Measurements from ENCODE around the gene ARMC5. TPM values are rescaled to one million over a fixed set of nuclear protein-coding genes. Genes with fewer than 3 reads are reported as not detected.

The ARMC5 gene
- total RNA-seq, 4 donors from 2014 or later, result 6.6 to 11.6 (median 9.1) TPM

DNA sequence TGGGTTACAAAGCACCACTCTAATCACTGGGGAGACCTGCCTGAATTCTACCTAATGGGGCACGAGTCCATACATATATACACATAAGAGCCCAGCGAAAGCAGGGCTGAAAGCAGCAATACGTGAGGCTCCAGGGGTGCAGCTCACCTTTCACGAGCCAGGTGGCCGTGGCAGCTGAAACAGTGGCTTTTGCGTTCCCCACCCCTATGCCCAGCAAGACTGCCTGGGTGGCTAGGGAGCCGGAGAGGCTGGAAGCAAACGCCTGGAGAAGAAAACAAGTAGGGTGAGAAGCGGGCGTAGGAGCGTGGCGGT, 48.3 kb downstream of the ARMC5 start:
- WGBS, 2 donors, result 1 to 2% methylated on average over 12 of the region's 12 CpGs
- no peak for DNase-seq (ENCODE audit: low spot score in 2 of 2)
- peak overlapping the region; percentile 90 to 97 (median 96) for H3K27ac ChIP-seq
- H3K9me3 ChIP-seq, result no peaks in the 10 kb centered on the region
- H3K4me1 ChIP-seq, result peaks cover 0 to 62% (median 23%) of the 10 kb centered on the region in 4 donors
- TF ChIP-seq, protein P1, sequence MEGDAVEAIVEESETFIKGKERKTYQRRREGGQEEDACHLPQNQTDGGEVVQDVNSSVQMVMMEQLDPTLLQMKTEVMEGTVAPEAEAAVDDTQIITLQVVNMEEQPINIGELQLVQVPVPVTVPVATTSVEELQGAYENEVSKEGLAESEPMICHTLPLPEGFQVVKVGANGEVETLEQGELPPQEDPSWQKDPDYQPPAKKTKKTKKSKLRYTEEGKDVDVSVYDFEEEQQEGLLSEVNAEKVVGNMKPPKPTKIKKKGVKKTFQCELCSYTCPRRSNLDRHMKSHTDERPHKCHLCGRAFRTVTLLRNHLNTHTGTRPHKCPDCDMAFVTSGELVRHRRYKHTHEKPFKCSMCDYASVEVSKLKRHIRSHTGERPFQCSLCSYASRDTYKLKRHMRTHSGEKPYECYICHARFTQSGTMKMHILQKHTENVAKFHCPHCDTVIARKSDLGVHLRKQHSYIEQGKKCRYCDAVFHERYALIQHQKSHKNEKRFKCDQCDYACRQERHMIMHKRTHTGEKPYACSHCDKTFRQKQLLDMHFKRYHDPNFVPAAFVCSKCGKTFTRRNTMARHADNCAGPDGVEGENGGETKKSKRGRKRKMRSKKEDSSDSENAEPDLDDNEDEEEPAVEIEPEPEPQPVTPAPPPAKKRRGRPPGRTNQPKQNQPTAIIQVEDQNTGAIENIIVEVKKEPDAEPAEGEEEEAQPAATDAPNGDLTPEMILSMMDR (IDR thresholded peaks at IDR 0.05), result no peak
- no peak for TF ChIP-seq POLR2A (IDR thresholded peaks at IDR 0.05)
- TF ChIP-seq EP300 (IDR thresholded peaks at IDR 0.05), result no peak
- peaks cover 0 to 20% (median 0%) of the 10 kb centered on the region in 3 donors for H3K36me3 ChIP-seq
- H3K27me3 ChIP-seq, result no peaks in the 10 kb centered on the region
- H3K4me3 ChIP-seq, result peak overlapping the region; percentile 93 to 100 (median 98)

DNA sequence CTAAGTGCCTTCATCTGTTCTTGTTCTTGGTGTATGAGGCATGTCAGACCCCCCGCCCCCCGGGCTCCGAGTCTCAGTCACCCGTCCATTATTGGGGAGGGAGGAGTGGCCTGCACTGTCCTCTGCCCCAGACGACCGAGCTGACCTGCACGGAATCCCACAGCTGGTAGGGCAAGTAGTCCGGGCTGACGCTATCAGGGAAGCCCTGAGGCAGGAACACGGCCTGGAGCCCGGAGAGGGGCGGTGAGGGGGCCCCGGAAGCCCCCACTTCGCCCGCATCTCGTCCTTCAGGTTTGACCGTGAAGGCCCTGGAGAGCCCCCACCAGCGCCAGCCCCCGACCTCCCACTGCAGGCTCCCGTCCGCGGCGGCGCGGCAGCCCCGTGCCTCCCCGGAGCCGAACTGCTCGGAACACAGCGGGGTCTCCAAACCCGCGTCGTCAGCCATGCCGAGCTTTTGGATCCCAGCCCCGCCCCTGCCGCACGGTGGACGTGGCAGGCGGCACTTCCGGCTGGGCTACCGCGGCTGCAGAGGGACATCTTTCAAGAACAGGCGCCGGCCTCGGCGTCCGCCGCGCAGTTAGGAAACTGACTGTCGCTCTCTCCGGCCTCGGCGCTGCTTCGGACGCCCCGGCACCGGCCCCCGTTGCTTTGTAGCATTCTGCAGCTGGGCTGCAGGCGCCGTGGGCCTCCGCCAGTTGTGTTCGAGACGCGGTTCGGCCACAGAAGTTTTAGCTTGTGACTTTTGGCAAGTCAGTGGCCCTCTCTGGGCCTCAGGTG, 48.8 kb downstream of the ARMC5 start, which contains the start of gene RUSF1:
Gene RUSF1 (minus strand): TSS at position 463 of the 777 bp plus-strand sequence. CDS start 18 bp downstream, at position 445.
- Histone ChIP-seq H3K4me3 (peak within 1 kb of the TSS; percentile 93 to 100 (median 98)), H3K27me3 (no peaks in the 10 kb centered on the region), H3K9me3 (no peaks in the 10 kb centered on the region), H3K36me3 (peaks cover 0 to 20% (median 0%) of the 10 kb centered on the region in 3 donors), H3K27ac (peak within 1 kb of the TSS; percentile 90 to 97 (median 96)), H3K4me1 (peaks cover 0 to 57% (median 23%) of the 10 kb centered on the region in 4 donors)
- 0 to 1% methylated on average over 33 to 43 of the region's 65 CpGs for WGBS, 2 donors
- TF ChIP-seq, protein P1 (IDR thresholded peaks at IDR 0.05), result peak in 2 of 5 experiments; percentile 11 to 43
- TF ChIP-seq POLR2A (IDR thresholded peaks at IDR 0.05), result peak; percentile 82 to 87
- peak; percentile 80 to 98 for TF ChIP-seq EP300 (IDR thresholded peaks at IDR 0.05)
- DNase-seq (ENCODE audit: low spot score in 2 of 2), result peak; percentile 85 to 90

DNA sequence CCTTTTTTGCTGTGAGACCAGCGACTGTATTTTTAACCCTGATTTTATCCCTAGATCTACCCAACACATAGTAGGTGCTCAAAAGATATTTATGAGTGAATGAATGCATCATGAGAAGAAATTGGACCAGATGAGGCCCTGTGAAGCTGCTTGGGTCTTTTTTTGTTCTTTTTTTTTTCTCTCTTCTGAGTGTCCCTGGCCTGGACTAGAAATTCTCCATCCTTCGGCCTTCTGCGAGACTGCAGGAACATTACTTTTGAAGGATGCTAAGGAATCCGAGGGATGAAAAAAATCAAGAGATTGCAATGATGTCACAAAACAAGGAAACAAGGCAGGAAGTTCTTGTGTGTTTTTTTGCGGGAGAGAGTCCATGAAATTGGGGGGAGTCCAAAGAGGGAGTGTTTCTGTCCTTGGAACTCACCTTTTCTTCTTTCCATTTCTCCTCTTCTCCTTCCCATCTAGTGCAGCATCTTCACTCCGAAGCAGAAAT, 49.5 kb downstream of the ARMC5 start:
- TF ChIP-seq EP300 (IDR thresholded peaks at IDR 0.05), result no peak
- TF ChIP-seq POLR2A (IDR thresholded peaks at IDR 0.05), result no peak
- Histone ChIP-seq H3K4me1 (peaks cover 0 to 52% (median 23%) of the 10 kb centered on the region in 4 donors), H3K9me3 (no peaks in the 10 kb centered on the region), H3K27me3 (no peaks in the 10 kb centered on the region), H3K27ac (peak overlapping the region; percentile 90 to 97 (median 96)), H3K36me3 (peaks cover 0 to 20% (median 0%) of the 10 kb centered on the region in 3 donors), H3K4me3 (peak overlapping the region; percentile 93 to 100 (median 98))
- 12% methylated on average over 6 of the region's 6 CpGs for WGBS, 2 donors
- DNase-seq (ENCODE audit: low spot score in 2 of 2), result no peak

DNA sequence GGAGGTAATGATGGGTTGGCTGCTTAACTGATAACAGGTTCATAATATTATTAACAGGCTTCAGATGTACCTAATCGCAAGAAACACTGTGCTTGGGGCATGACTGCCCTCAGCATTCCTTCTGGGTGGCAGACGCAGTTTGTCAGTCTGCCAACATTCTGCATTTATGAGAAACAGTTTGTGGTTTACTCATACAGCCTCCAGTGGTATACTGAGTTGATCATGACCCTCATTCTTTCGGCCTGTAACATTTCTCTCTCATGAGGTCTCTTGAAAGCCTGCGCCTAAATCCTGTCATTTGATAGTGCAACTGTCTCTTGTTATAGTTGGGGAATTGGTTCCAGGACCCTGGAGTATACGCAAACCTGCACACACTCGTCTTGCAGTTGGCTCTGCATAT, 53.8 kb downstream of the ARMC5 start:
- Histone ChIP-seq H3K27me3 (no peaks in the 10 kb centered on the region), H3K4me1 (peaks cover 0 to 21% (median 10%) of the 10 kb centered on the region in 4 donors), H3K27ac (no peak overlapping the region), H3K9me3 (no peaks in the 10 kb centered on the region), H3K36me3 (no peaks in the 10 kb centered on the region), H3K4me3 (no peak overlapping the region)
- TF ChIP-seq EP300 (IDR thresholded peaks at IDR 0.05), result no peak
- TF ChIP-seq, protein P1 (IDR thresholded peaks at IDR 0.05), result no peak
- TF ChIP-seq POLR2A (IDR thresholded peaks at IDR 0.05), result no peak
- no peak for DNase-seq (ENCODE audit: low spot score in 2 of 2)
- WGBS, 2 donors, result 51 to 55% methylated on average over 6 of the region's 6 CpGs

DNA sequence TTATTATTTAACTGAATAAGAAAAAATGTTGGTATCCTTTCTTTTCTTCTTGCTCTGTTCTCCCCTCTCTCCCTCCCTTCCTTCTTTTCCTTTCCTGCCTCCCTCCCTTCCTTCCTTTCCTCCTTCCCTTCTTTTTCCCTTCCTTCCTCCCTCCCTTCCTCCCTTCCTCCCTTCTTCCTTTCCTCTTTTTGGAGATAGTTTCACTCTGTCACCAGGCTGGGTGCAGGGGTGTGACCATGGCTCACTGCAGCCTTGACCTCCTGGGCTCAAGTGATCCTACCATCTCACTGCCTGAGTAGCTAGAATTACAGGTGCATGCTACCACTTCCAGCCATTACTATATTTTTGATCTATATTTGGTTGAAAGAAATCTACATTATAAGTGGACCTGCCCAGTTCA, 54.6 kb downstream of the ARMC5 start:
- Histone ChIP-seq H3K9me3 (no peaks in the 10 kb centered on the region), H3K27ac (no peak overlapping the region), H3K4me1 (peaks cover 0 to 19% (median 10%) of the 10 kb centered on the region in 4 donors), H3K27me3 (no peaks in the 10 kb centered on the region), H3K36me3 (no peaks in the 10 kb centered on the region), H3K4me3 (no peak overlapping the region)
- DNase-seq (ENCODE audit: low spot score in 2 of 2), result no peak
- TF ChIP-seq, protein P1 (IDR thresholded peaks at IDR 0.05), result no peak
- TF ChIP-seq POLR2A (IDR thresholded peaks at IDR 0.05), result no peak
- TF ChIP-seq EP300 (IDR thresholded peaks at IDR 0.05), result no peak

Other genes starting within 250 kb of the ARMC5 start
- gene TRIM72, start 245.4 kb upstream of the ARMC5 start, total RNA-seq, result under 1 TPM in 3 of 4 donors, not detected in 1; under 0.01 to 0.60 (median 0.21) TPM
- gene PYDC1, start 242.4 kb upstream of the ARMC5 start, total RNA-seq, result 1 to 10 TPM in 1 of 4 donors, not detected in 3; 5.5 TPM
- gene ITGAM, start 199.5 kb upstream of the ARMC5 start, total RNA-seq, result 10 to 100 TPM; 10.9 to 31.0 (median 27.1) TPM
- 1 to 10 TPM; 1.8 to 9.3 (median 4.3) TPM for gene ITGAX, start 104.3 kb upstream of the ARMC5 start, total RNA-seq
- gene ITGAD, start 66.2 kb upstream of the ARMC5 start, total RNA-seq, result under 1 TPM in 2 of 4 donors, not detected in 2; under 0.01 to 0.22 TPM
- gene COX6A2, start 31.1 kb upstream of the ARMC5 start, total RNA-seq, result not detected
- gene ZNF843, start 16.7 kb upstream of the ARMC5 start, total RNA-seq, result 1 to 10 TPM; 1.5 to 2.5 (median 2.1) TPM
- gene TGFB1I1, start 12.7 kb downstream of the ARMC5 start, total RNA-seq, result 10 to 100 TPM; 29.3 to 68.7 (median 53.5) TPM
- gene SLC5A2, start 23.6 kb downstream of the ARMC5 start, total RNA-seq, result not detected
- gene RUSF1, start 48.9 kb downstream of the ARMC5 start, total RNA-seq, result 100 to 1,000 TPM in 2 of 4 donors, 10 to 100 TPM in 2; 71.7 to 118 (median 93.5) TPM
- not detected for gene AHSP, start 68.4 kb downstream of the ARMC5 start, total RNA-seq